Testis (tissue), 2 donors: Measurements from ENCODE around the gene NBEAL1.

ENCODE experiments used
- POLR2A ChIP-seq: fragments of 450-650 bp; IDR thresholded peaks from one replicate; pipeline ENCODE4 v1.6.1; 2017; ENCODE audit warnings: antibody characterized with exemption, mild to moderate bottlenecking, moderate library complexity
- TF ChIP-seq, protein P1 (sequence below), 3 experiments: fragments of 450-650 bp in 2 of 3; fragments of 200-600 bp in 1 of 3; sonication (generic) in 1 of 3; IDR thresholded peaks; one replicate each; pipeline ENCODE4 v1.5.1; 2016 to 2019; ENCODE audit warnings: antibody characterized with exemption in 3 of 3, mild to moderate bottlenecking in 2 of 3, moderate library complexity in 1 of 3

DNA sequence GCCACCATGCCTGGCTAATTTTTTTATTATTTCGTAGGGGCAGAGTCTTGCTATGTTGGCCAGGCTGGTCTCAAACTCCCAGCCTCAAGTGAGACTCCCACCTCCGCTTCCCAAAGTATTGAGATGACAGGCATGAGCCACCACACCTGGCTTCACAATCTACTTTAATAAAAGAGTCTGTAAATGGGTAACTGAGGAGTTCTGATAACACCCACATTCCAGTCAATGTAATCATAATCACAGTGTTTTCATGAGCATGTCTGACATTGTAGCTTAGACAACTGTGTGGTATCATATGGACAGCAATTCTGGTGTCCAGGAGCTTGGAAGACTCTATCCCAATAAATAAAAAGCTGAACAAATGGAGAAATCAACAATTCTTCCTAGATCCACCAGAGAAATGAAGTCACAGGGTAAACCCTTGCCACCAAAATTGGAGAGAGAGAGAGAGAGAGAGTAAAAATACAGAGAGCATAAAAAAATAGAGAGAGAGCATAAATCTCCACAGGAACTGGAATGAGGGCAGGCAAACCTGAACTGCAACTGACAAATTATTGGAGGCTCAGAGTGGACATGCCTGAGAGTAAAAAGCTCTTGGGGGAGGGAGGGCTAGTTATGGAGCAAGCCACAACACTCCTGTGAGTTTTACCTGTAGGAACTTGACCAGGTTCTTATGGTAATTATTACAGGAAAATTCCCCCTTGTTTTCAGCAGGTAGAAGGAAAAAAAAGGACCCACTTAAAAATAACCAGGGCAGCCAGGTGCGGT lies 12.4 kb upstream of the NBEAL1 start:
- TF ChIP-seq POLR2A = no peak
- TF ChIP-seq, protein P1, sequence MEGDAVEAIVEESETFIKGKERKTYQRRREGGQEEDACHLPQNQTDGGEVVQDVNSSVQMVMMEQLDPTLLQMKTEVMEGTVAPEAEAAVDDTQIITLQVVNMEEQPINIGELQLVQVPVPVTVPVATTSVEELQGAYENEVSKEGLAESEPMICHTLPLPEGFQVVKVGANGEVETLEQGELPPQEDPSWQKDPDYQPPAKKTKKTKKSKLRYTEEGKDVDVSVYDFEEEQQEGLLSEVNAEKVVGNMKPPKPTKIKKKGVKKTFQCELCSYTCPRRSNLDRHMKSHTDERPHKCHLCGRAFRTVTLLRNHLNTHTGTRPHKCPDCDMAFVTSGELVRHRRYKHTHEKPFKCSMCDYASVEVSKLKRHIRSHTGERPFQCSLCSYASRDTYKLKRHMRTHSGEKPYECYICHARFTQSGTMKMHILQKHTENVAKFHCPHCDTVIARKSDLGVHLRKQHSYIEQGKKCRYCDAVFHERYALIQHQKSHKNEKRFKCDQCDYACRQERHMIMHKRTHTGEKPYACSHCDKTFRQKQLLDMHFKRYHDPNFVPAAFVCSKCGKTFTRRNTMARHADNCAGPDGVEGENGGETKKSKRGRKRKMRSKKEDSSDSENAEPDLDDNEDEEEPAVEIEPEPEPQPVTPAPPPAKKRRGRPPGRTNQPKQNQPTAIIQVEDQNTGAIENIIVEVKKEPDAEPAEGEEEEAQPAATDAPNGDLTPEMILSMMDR (IDR thresholded peaks at IDR 0.05) = no peak
